ENCODE data around the gene SPATA46. TPM values are rescaled to one million over a fixed set of nuclear protein-coding genes. Genes with fewer than 3 reads are reported as not detected.

The SPATA46 gene
- total and polyA plus RNA-seq, 2 of the 8 experiments (the other 6 are each of a cell fraction or from before 2014, with no cell fraction given): not detected

GRCh38 chr1:162384116-162384515 lies 7.5 kb upstream of the SPATA46 start:
- Histone ChIP-seq H3K23ac (ENCODE audit: insufficient read length) (no peak overlapping the region), H2BK12ac (ENCODE audit: low read depth, low read length) (no peak overlapping the region), H3K23me2 (ENCODE audit: low read depth, low read length) (no peaks in the 10 kb centered on the region), H3K18ac (ENCODE audit: extremely low read depth, low read length) (no peak overlapping the region), H3K9ac (replicated peaks in 1 of 4; ENCODE audit: extremely low read depth in 1 of 4, low read depth in 3 of 4, low read length in 3 of 4) (no peak overlapping the region), H3K79me1 (ENCODE audit: low read depth, low read length) (no peaks in the 10 kb centered on the region), H3K79me2 (ENCODE audit: control insufficient read depth in 1 of 2, insufficient read depth in 2 of 2, low read length in 2 of 2) (no peaks in the 10 kb centered on the region), H3K27me3 (replicated peaks in 1 of 4; ENCODE audit: control insufficient read depth in 3 of 4, extremely low read depth in 1 of 4, insufficient read depth in 3 of 4, low read length in 3 of 4) (no peaks in the 10 kb centered on the region), H3K4me3 (ENCODE audit: extremely low read depth in 1 of 4, insufficient read depth in 2 of 4, low read depth in 3 of 4, low read length in 4 of 4) (no peak overlapping the region), H4K8ac (ENCODE audit: extremely low read depth, insufficient read depth, low read length) (peak overlapping the region; percentile 51; the same call in 1 of the 2 replicates), H3K27ac (ENCODE audit: low read depth, low read length) (no peak overlapping the region), H3K36me3 (ENCODE audit: control insufficient read depth in 2 of 4, insufficient read depth in 4 of 4, low read length in 3 of 4) (peaks cover 0 to 5% (median 2%) of the 10 kb centered on the region in 4 experiments; a peak in 1 of 8 replicates), H2BK120ac (replicated peaks; ENCODE audit: low read depth, low read length) (no peak overlapping the region), H2BK20ac (ENCODE audit: low read length) (no peak overlapping the region), H3K9me3 (ENCODE audit: insufficient read depth in 2 of 2, low read depth in 1 of 2, low read length in 1 of 2) (no peaks in the 10 kb centered on the region), H3K56ac (replicated peaks; ENCODE audit: insufficient read length, low read depth, low read length) (no peak overlapping the region), H3K4me1 (replicated peaks in 1 of 4; ENCODE audit: control insufficient read depth in 3 of 4, insufficient read depth in 4 of 4, low read length in 3 of 4) (peaks cover 0 to 2% (median 0%) of the 10 kb centered on the region in 4 experiments; a peak in 2 of 7 replicates), H3K14ac (ENCODE audit: insufficient read length) (no peak overlapping the region), H2BK15ac (ENCODE audit: low read length) (no peak overlapping the region), H2BK5ac (ENCODE audit: low read depth, low read length) (no peak overlapping the region), H3K4ac (replicated peaks; ENCODE audit: insufficient read length, low read depth, low read length) (no peak overlapping the region), H4K91ac (replicated peaks; ENCODE audit: insufficient read length, low read length) (no peak overlapping the region), H3K4me2 (ENCODE audit: insufficient read depth in 1 of 2, low read depth in 2 of 2, low read length in 2 of 2) (no peak overlapping the region), H2AK5ac (ENCODE audit: low read depth, low read length) (no peak overlapping the region), H2AFZ (ENCODE audit: low read length) (no peak overlapping the region), H4K5ac (ENCODE audit: insufficient read length, low read depth, low read length) (no peak overlapping the region), H4K20me1 (replicated peaks in 1 of 2; ENCODE audit: control insufficient read depth in 1 of 2, insufficient read depth in 2 of 2, low read length in 2 of 2) (no peaks in the 10 kb centered on the region)
- WGBS, 2 experiments (ENCODE audit: extremely low coverage in 1 of 2, insufficient coverage in 1 of 2, insufficient read length in 1 of 2, insufficient replicate concordance in 2 of 2, low coverage in 1 of 2, low lambda C conversion rate in 2 of 2, missing lambda C conversion rate in 1 of 2): 98% methylated on average over 4 of the region's 6 CpGs; no CpG with 5 or more reads in 1 of the 2 experiments
- no peak for TF ChIP-seq HDAC6 (IDR thresholded peaks at IDR 0.05; ENCODE audit: low read depth, low read length)
- TF ChIP-seq MAX (IDR thresholded peaks at IDR 0.05): no peak
- TF ChIP-seq GTF2F1 (IDR thresholded peaks at IDR 0.05; ENCODE audit: borderline replicate concordance, low read depth, low read length): no peak
- no peak for TF ChIP-seq E2F6 (IDR thresholded peaks at IDR 0.05)
- no peak for TF ChIP-seq POLR2A (IDR thresholded peaks at IDR 0.05; ENCODE audit: control extremely low read depth in 1 of 2, low read depth in 2 of 2, low read length in 2 of 2)
- TF ChIP-seq JUND (IDR thresholded peaks at IDR 0.05; ENCODE audit: low read length): no peak
- no peak for TF ChIP-seq BRCA1 (IDR thresholded peaks at IDR 0.05; ENCODE audit: low read depth, low read length)
- TF ChIP-seq EGR1 (IDR thresholded peaks at IDR 0.05; ENCODE audit: borderline replicate concordance, low read depth, low read length): no peak
- no peak for TF ChIP-seq CBX8 (IDR thresholded peaks at IDR 0.05; ENCODE audit: borderline replicate concordance, low read depth, low read length)
- no peak for TF ChIP-seq POU5F1 (IDR thresholded peaks at IDR 0.05; ENCODE audit: low read depth, low read length)
- TF ChIP-seq BACH1 (IDR thresholded peaks at IDR 0.05; ENCODE audit: low read length): no peak
- no peak for TF ChIP-seq KDM1A (IDR thresholded peaks at IDR 0.05; ENCODE audit: borderline replicate concordance, low read length)
- ChIA-PET POLR2A (ENCODE audit: partially characterized antibody) (no interaction called here), CTCF (ENCODE audit: partially characterized antibody) (interaction anchor here (0.7 to 8.1 kb wide), 4 partner anchors 20 to 328 kb away, joined by 3 to 44 read pairs (median 4); no protein-coding TSS in a partner anchor)
- FAIRE-seq (no peak), DNase-seq (ENCODE audit: low read depth in 1 of 2, low spot score in 2 of 2) (no peak)
